H1 (cell line): Measurements from ENCODE around the gene HPRT1. TPM values are rescaled to one million over a fixed set of nuclear protein-coding genes. Genes with fewer than 3 reads are reported as not detected.

ENCODE experiments used
- CTCF ChIA-PET: fragments of 300-600 bp; sonication (Branson Sonifier 250); formaldehyde crosslinking; loops from one replicate; lab custom pipeline; 2021; ENCODE audit not compliant: partially characterized antibody; lab: Charles Lee
- POLR2A ChIA-PET: fragments of 300-600 bp; sonication (Branson Sonifier 250); formaldehyde crosslinking; loops from one replicate; lab custom pipeline; 2021; ENCODE audit warnings: inconsistent platforms; ENCODE audit not compliant: partially characterized antibody; lab: Charles Lee
- DNase-seq, 2 experiments: peaks; one replicate each; pipeline versions ENCODE4 v3.0.0 to v3.0.0-alpha.2; 2010 to 2022; ENCODE audit warnings: low spot score in 2 of 2, low read depth in 1 of 2, mixed read lengths in 1 of 2
- FAIRE-seq: peaks from 2 replicates; lab custom pipeline; 2011; peaks lifted over from hg19 to GRCh38; lab: Jason Lieb, UNC
- H2AFZ ChIP-seq: 2 replicates; pipeline ENCODE4 v1.8.1; 2012; ENCODE audit warnings: low read length, inconsistent platforms
- H2AK5ac ChIP-seq: 2 replicates; pipeline ENCODE4 v1.6.1; 2013; ENCODE audit warnings: low read depth, low read length
- H2BK120ac ChIP-seq: replicated peaks from 2 replicates; pipeline ENCODE3; 2013; ENCODE audit warnings: low read depth, low read length, inconsistent platforms
- H2BK12ac ChIP-seq: 2 replicates; pipeline ENCODE4 v1.6.1; 2013; ENCODE audit warnings: low read depth, low read length
- H2BK15ac ChIP-seq: 2 replicates; pipeline ENCODE4 v1.6.1; 2013; ENCODE audit warnings: low read length
- H2BK20ac ChIP-seq: 2 replicates; pipeline ENCODE4 v1.6.1; 2013; ENCODE audit warnings: low read length
- H2BK5ac ChIP-seq: 2 replicates; pipeline ENCODE4 v1.6.1; 2013; ENCODE audit warnings: low read depth, low read length
- H3K14ac ChIP-seq: 2 replicates; pipeline ENCODE4 v1.6.1; 2013; ENCODE audit warnings: inconsistent platforms; ENCODE audit not compliant: insufficient read length
- H3K18ac ChIP-seq: 2 replicates; pipeline ENCODE4 v1.6.1; 2013; ENCODE audit warnings: low read length; ENCODE audit errors: extremely low read depth
- H3K23ac ChIP-seq: 2 replicates; pipeline ENCODE4 v1.6.1; 2013; ENCODE audit warnings: inconsistent platforms; ENCODE audit not compliant: insufficient read length
- H3K23me2 ChIP-seq: 2 replicates; pipeline ENCODE4 v1.6.1; 2013; ENCODE audit warnings: low read depth, low read length
- H3K27ac ChIP-seq: 2 replicates; pipeline ENCODE4 v1.6.1; 2011; ENCODE audit warnings: low read depth, low read length, inconsistent platforms
- H3K27me3 ChIP-seq, 4 experiments: replicated peaks in 1 of 4; 1 replicate in 1 of 4; 2 replicates in 3 of 4; pipeline versions ENCODE4 v1.6.1 to v1.8.1; 2011 to 2013; ENCODE audit warnings: low read length in 3 of 4, mild to moderate bottlenecking in 3 of 4, inconsistent platforms in 2 of 4, mixed read lengths in 2 of 4, moderate library complexity in 1 of 4; ENCODE audit not compliant: control insufficient read depth in 3 of 4, insufficient read depth in 3 of 4; ENCODE audit errors: extremely low read depth in 1 of 4
- H3K36me3 ChIP-seq, 4 experiments: 2 replicates each; pipeline versions ENCODE4 v1.6.1 to v1.8.1; 2011 to 2013; ENCODE audit warnings: mild to moderate bottlenecking in 4 of 4, low read length in 3 of 4, moderate library complexity in 2 of 4, control low read depth in 1 of 4, inconsistent platforms in 1 of 4; ENCODE audit not compliant: insufficient read depth in 4 of 4, control insufficient read depth in 2 of 4
- H3K4ac ChIP-seq: replicated peaks from 2 replicates; pipeline ENCODE3; 2013; ENCODE audit warnings: low read length, low read depth, mixed read lengths, inconsistent platforms; ENCODE audit not compliant: insufficient read length
- H3K4me1 ChIP-seq, 4 experiments: replicated peaks in 1 of 4; 1 replicate in 1 of 4; 2 replicates in 3 of 4; pipeline versions ENCODE4 v1.6.1 to v1.8.1; 2011 to 2013; ENCODE audit warnings: low read length in 3 of 4, inconsistent platforms in 2 of 4, mixed read lengths in 1 of 4; ENCODE audit not compliant: insufficient read depth in 4 of 4, control insufficient read depth in 3 of 4
- H3K4me2 ChIP-seq, 2 experiments: 2 replicates each; pipeline versions ENCODE4 v1.6.1 to v1.8.1; 2011 to 2013; ENCODE audit warnings: low read depth in 2 of 2, low read length in 2 of 2, control low read depth in 1 of 2, inconsistent platforms in 1 of 2, mild to moderate bottlenecking in 1 of 2; ENCODE audit not compliant: insufficient read depth in 1 of 2
- H3K4me3 ChIP-seq, 4 experiments: fragments of 200-600, 300-600 bp in 1 of 4; sonication (generic), shearing (Covaris generic), sonication (Bioruptor Twin) in 1 of 4; 2 replicates each; pipeline versions ENCODE4 v1.5.1 to v1.8.1; 2011 to 2016; ENCODE audit warnings: low read length in 4 of 4, low read depth in 3 of 4, control low read depth in 2 of 4, inconsistent platforms in 2 of 4, mild to moderate bottlenecking in 2 of 4, mixed read lengths in 1 of 4, moderate library complexity in 1 of 4; ENCODE audit not compliant: insufficient read depth in 2 of 4; ENCODE audit errors: extremely low read depth in 1 of 4
- H3K56ac ChIP-seq: replicated peaks from 2 replicates; pipeline ENCODE3; 2013; ENCODE audit warnings: low read depth, mild to moderate bottlenecking, mixed read lengths, low read length, inconsistent platforms; ENCODE audit not compliant: insufficient read length
- H3K79me1 ChIP-seq: 2 replicates; pipeline ENCODE4 v1.6.1; 2013; ENCODE audit warnings: low read depth, low read length, control low read depth
- H3K79me2 ChIP-seq, 2 experiments: 2 replicates each; pipeline versions ENCODE4 v1.6.1 to v1.8.1; 2012 to 2013; ENCODE audit warnings: low read length in 2 of 2, mild to moderate bottlenecking in 2 of 2, inconsistent platforms in 1 of 2; ENCODE audit not compliant: insufficient read depth in 2 of 2, control insufficient read depth in 1 of 2
- H3K9ac ChIP-seq, 4 experiments: replicated peaks in 1 of 4; 1 replicate in 1 of 4; 2 replicates in 3 of 4; pipeline versions ENCODE4 v1.6.1 to v1.8.1; 2011 to 2013; ENCODE audit warnings: low read depth in 3 of 4, low read length in 3 of 4, control low read depth in 2 of 4, mild to moderate bottlenecking in 2 of 4, moderate library complexity in 2 of 4, inconsistent platforms in 1 of 4; ENCODE audit errors: extremely low read depth in 1 of 4
- H3K9me3 ChIP-seq, 2 experiments: 2 replicates each; pipeline versions ENCODE4 v1.6.1 to v1.8.1; 2012 to 2013; ENCODE audit warnings: mild to moderate bottlenecking in 2 of 2, moderate library complexity in 2 of 2, control low read depth in 1 of 2, inconsistent platforms in 1 of 2, low read depth in 1 of 2, low read length in 1 of 2, mixed read lengths in 1 of 2; ENCODE audit not compliant: insufficient read depth in 2 of 2
- H4K20me1 ChIP-seq, 2 experiments: replicated peaks in 1 of 2; 2 replicates each; pipeline versions ENCODE3 to v1.8.1; 2011 to 2013; ENCODE audit warnings: inconsistent platforms in 2 of 2, low read length in 2 of 2, mild to moderate bottlenecking in 1 of 2; ENCODE audit not compliant: insufficient read depth in 2 of 2, control insufficient read depth in 1 of 2
- H4K5ac ChIP-seq: 2 replicates; pipeline ENCODE4 v1.6.1; 2013; ENCODE audit warnings: low read length, low read depth, mixed read lengths, inconsistent platforms; ENCODE audit not compliant: insufficient read length
- H4K8ac ChIP-seq: 2 replicates; pipeline ENCODE4 v1.8.0; 2013; ENCODE audit warnings: mild to moderate bottlenecking, moderate library complexity, low read length, inconsistent platforms; ENCODE audit not compliant: insufficient read depth; ENCODE audit errors: extremely low read depth
- H4K91ac ChIP-seq: replicated peaks from 2 replicates; pipeline ENCODE3; 2013; ENCODE audit warnings: low read length, mixed read lengths, inconsistent platforms; ENCODE audit not compliant: insufficient read length
- HDAC6 ChIP-seq: IDR thresholded peaks from one replicate; pipeline ENCODE4 v1.7.1; 2012; ENCODE audit warnings: low read depth, mild to moderate bottlenecking, inconsistent platforms, low read length, moderate library complexity
- NANOG ChIP-seq: IDR thresholded peaks from 2 replicates; pipeline ENCODE4 v1.6.1; 2011; ENCODE audit warnings: low read length, low read depth, mild to moderate bottlenecking, inconsistent platforms; ENCODE audit not compliant: insufficient read depth, poor library complexity, severe bottlenecking
- POLR2AphosphoS5 ChIP-seq: IDR thresholded peaks from 2 replicates; pipeline ENCODE4 v1.6.1; 2011; ENCODE audit warnings: low read depth, low read length
- RAD21 ChIP-seq, 2 experiments: IDR thresholded peaks in 1 of 2; conservative IDR thresholded peaks in 1 of 2; 2 replicates each; pipeline ENCODE4 v1.6.1; 2011; ENCODE audit warnings: low read depth in 2 of 2, low read length in 2 of 2, improper control_type of control experiment in 1 of 2, inconsistent platforms in 1 of 2, mild to moderate bottlenecking in 1 of 2, moderate library complexity in 1 of 2
- WGBS, 2 experiments: shearing (Covaris generic) in 1 of 2; methylation state at CpG; one replicate each; pipeline versions ENCODE4 v1.1.6 to v1.1.7; 2013 to 2015; ENCODE audit warnings: low lambda C conversion rate in 2 of 2, mixed read lengths in 2 of 2, inconsistent platforms in 1 of 2, low coverage in 1 of 2, missing lambda C conversion rate in 1 of 2; ENCODE audit not compliant: insufficient replicate concordance in 2 of 2, insufficient coverage in 1 of 2, insufficient read length in 1 of 2; ENCODE audit errors: extremely low coverage in 1 of 2, missing lambda C conversion rate in 1 of 2; 5-methylcytosine and 5-hydroxymethylcytosine counted together
- polyA plus RNA-seq, 7 experiments: library from polyadenylated mRNA; depleted of rRNA in 3 of 7; stranded (reverse) in 5 of 7; unstranded in 2 of 7; fragments of >200 nt in 5 of 7; fragments of 200-250 nt in 2 of 7; gene quantifications; 1 replicate in 5 of 7; 2 replicates in 1 of 7; 4 replicates in 1 of 7; pipeline versions ENCODE4 v1.2.1 to v1.2.3, GENCODE V29; 2011 to 2013; ENCODE audit warnings: missing spikeins in 2 of 7, mixed read lengths in 2 of 7
- total RNA-seq: library from RNA; stranded (reverse); fragmentation: NEBNext Ultra II Directional; extraction: Animal tissue kit (Norgen Biotek cat#: 25700); gene quantifications from 2 replicates; pipeline ENCODE4 v1.2.1, GENCODE V29; 2021

Gene HPRT1
- total and polyA plus RNA-seq, 2 of the 8 experiments (the other 6 are each of a cell fraction or from before 2014, with no cell fraction given) = 16.9 to 49.5 TPM

DNA sequence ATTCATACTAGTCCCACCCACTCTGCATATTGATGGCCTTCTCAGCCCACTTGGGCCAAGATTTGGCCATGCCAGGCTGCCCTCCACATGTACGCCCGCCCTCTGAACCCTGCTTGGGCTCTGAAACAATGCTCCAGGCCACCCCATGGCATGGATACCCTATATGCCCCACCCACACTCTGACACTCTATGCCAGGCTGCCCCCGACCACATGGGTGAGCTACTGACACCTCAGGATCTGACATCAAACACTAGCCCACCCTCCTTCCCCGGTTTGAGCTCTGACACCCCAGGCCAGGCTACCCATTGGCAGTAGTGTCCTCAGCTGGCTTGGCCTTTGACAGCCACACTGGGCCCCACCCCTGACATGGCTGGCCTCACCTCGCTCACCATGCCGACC, 69.5 kb downstream of the HPRT1 start:
- TF ChIP-seq HDAC6 = no peak
- no peak for TF ChIP-seq NANOG
- TF ChIP-seq RAD21 (IDR thresholded peaks at IDR 0.05 in 1 of 2, conservative IDR thresholded peaks at IDR 0.05 in 1 of 2; ENCODE audit: low read depth in 2 of 2, low read length in 2 of 2) = no peak
- TF ChIP-seq POLR2AphosphoS5 = no peak
- H4K91ac ChIP-seq = no peak overlapping the region
- no peak overlapping the region for H3K9ac ChIP-seq
- H3K56ac ChIP-seq = no peak overlapping the region
- no peaks in the 10 kb centered on the region for H3K23me2 ChIP-seq
- no peak overlapping the region for H3K14ac ChIP-seq
- H3K27ac ChIP-seq = no peak overlapping the region
- H4K5ac ChIP-seq = no peak overlapping the region
- DNase-seq = no peak
- no peak overlapping the region for H2BK120ac ChIP-seq
- POLR2A ChIA-PET = interaction anchor here (0.6 kb wide), 1 partner anchor 55 kb away, joined by 3 read pairs; no protein-coding TSS in a partner anchor
- no peak overlapping the region for H3K18ac ChIP-seq
- H3K4me2 ChIP-seq = no peak overlapping the region
- H3K4ac ChIP-seq = no peak overlapping the region
- no peak for FAIRE-seq
- H3K4me3 ChIP-seq = no peak overlapping the region
- no peaks in the 10 kb centered on the region for H3K9me3 ChIP-seq
- CTCF ChIA-PET = interaction anchor here (1.0 to 1.3 kb wide), 2 partner anchors 9 to 254 kb away, joined by 4 to 6 read pairs; no protein-coding TSS in a partner anchor
- H2BK20ac ChIP-seq = no peak overlapping the region
- no peaks in the 10 kb centered on the region for H3K79me2 ChIP-seq
- H2AK5ac ChIP-seq = no peak overlapping the region
- no peak overlapping the region for H2AFZ ChIP-seq
- no peaks in the 10 kb centered on the region for H3K36me3 ChIP-seq
- H2BK5ac ChIP-seq = no peak overlapping the region
- no peak overlapping the region for H2BK15ac ChIP-seq
- WGBS, 2 experiments = 96% methylated on average over 4 of the region's 6 CpGs; no CpG with 5 or more reads in 1 of the 2 experiments
- no peaks in the 10 kb centered on the region for H4K20me1 ChIP-seq
- no peak overlapping the region for H3K23ac ChIP-seq
- H2BK12ac ChIP-seq = no peak overlapping the region
- H3K79me1 ChIP-seq = no peaks in the 10 kb centered on the region
- no peak overlapping the region for H4K8ac ChIP-seq
- H3K27me3 ChIP-seq = no peaks in the 10 kb centered on the region
- peaks cover 0 to 9% (median 0%) of the 10 kb centered on the region in 4 experiments; a peak in 2 of 7 replicates for H3K4me1 ChIP-seq
